Measurements from ENCODE around the gene THAP9. TPM values are rescaled to one million over a fixed set of nuclear protein-coding genes. Genes with fewer than 3 reads are reported as not detected.

Gene THAP9
- polyA plus RNA-seq, 3 donors = 1.4 to 1.9 (median 1.4) TPM

DNA sequence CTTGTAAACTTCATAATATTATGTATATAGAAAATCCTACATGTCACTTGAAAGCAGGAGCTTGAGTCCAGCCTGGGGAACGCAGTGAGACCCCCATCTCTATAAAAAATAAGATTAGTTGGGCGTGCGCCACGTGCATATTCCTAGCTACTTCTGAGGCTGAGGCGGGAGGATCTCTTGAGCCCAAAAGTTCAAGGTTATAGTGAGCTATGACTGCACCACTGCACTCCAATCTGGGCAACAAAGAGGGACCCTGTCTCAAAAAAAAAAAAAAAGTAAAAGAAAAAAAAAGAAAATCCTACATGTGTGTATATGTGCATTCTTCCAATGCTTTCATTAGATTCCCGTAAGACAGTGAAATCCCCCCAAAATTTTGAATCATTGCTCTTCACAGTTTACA, 11.2 kb upstream of the THAP9 start:
- no peak for DNase-seq
- Histone ChIP-seq H3K27me3 (ENCODE audit: control insufficient read depth in 2 of 2, insufficient read depth in 2 of 2, low read length in 2 of 2) (no peaks in the 10 kb centered on the region), H3K4me3 (replicated peaks in 1 of 3; ENCODE audit: low read depth in 2 of 3, low read length in 3 of 3) (peak overlapping the region in 2 of 3 experiments; percentile 88 to 95), H3K4me2 (replicated peaks; ENCODE audit: extremely low read depth, low read length, poor library complexity, severe bottlenecking) (peak overlapping the region; percentile 87), H4K20me1 (ENCODE audit: insufficient read depth, low read length) (peaks cover 27% of the 10 kb centered on the region), H3K9me3 (replicated peaks in 1 of 2; ENCODE audit: control insufficient read depth in 1 of 2, insufficient read depth in 1 of 2, low read length in 2 of 2) (no peaks in the 10 kb centered on the region), H2AFZ (ENCODE audit: insufficient read depth, low read depth, low read length, poor library complexity, severe bottlenecking) (no peak overlapping the region), H3K9ac (ENCODE audit: insufficient read depth, low read length, poor library complexity, severe bottlenecking) (peak overlapping the region; percentile 94), H3K27ac (ENCODE audit: low read depth in 1 of 2, low read length in 2 of 2) (peak overlapping the region in 1 of 2 donors; percentile 95), H3K36me3 (replicated peaks in 1 of 2; ENCODE audit: control insufficient read depth in 1 of 2, insufficient read depth in 2 of 2, low read length in 2 of 2) (peaks cover 6 to 15% of the 10 kb centered on the region in 2 donors), H3K79me2 (ENCODE audit: insufficient read depth, low read length) (peaks cover 76% of the 10 kb centered on the region), H3K4me1 (ENCODE audit: control insufficient read depth in 1 of 2, insufficient read depth in 2 of 2, low read length in 2 of 2) (peaks cover 17 to 26% of the 10 kb centered on the region in 2 donors)
- TF ChIP-seq CTCF (IDR thresholded peaks at IDR 0.05) = no peak
- intact Hi-C loops (cut with micrococcal nuclease) = no loop called here
- Mint-ChIP-seq H3K4me1 (peaks cover 36% of the 10 kb centered on the region), H3K27ac (peak overlapping the region in 4 of 7 donors; percentile 94 to 98 (median 96)), H3K4me3 (peak overlapping the region; percentile 89 to 95), H3K27me3 (ENCODE audit: low read depth in 3 of 3) (no peaks in the 10 kb centered on the region), H3K9me3 (no peaks in the 10 kb centered on the region), H3K36me3 (peaks cover 12 to 18% of the 10 kb centered on the region in 2 donors)
- no CpG with 5 or more reads among the region's 6 CpGs for WGBS (ENCODE audit: insufficient coverage)

DNA sequence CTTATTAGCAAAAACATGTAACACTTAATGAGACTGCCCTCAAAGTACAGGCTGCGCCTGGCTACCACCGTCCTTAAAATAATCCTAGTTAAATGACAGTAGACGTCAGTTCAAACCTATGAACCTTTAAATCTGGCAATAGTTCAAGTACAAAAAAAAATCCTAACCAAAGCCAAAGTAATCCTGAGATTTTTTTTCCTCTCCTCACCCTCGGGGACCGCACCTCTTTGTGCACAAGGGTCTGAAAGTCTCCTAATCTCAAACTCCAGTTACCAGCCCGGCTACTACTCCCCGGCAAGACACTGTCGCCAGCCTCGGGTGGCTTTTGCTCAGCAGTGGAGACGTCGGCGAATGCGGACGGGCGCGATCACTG, 10.0 kb upstream of the THAP9 start:
- Mint-ChIP-seq H3K4me3 (peak overlapping the region; percentile 89 to 95), H3K27ac (peak overlapping the region; percentile 94 to 98 (median 97)), H3K4me1 (peaks cover 35% of the 10 kb centered on the region), H3K36me3 (peaks cover 20 to 29% of the 10 kb centered on the region in 2 donors), H3K9me3 (no peaks in the 10 kb centered on the region), H3K27me3 (ENCODE audit: low read depth in 3 of 3) (no peaks in the 10 kb centered on the region)
- under 1% methylated on average over 16 of the region's 16 CpGs for WGBS (ENCODE audit: insufficient coverage)
- no peak for DNase-seq
- H3K9me3 ChIP-seq (replicated peaks in 1 of 2; ENCODE audit: control insufficient read depth in 1 of 2, insufficient read depth in 1 of 2, low read length in 2 of 2) = no peaks in the 10 kb centered on the region
- H3K27me3 ChIP-seq (ENCODE audit: control insufficient read depth in 2 of 2, insufficient read depth in 2 of 2, low read length in 2 of 2) = no peaks in the 10 kb centered on the region
- peak overlapping the region; percentile 88 to 99 (median 95) for H3K4me3 ChIP-seq (replicated peaks in 1 of 3; ENCODE audit: low read depth in 2 of 3, low read length in 3 of 3)
- peaks cover 76% of the 10 kb centered on the region for H3K79me2 ChIP-seq (ENCODE audit: insufficient read depth, low read length)
- H3K4me1 ChIP-seq (ENCODE audit: control insufficient read depth in 1 of 2, insufficient read depth in 2 of 2, low read length in 2 of 2) = peaks cover 17 to 26% of the 10 kb centered on the region in 2 donors
- peak overlapping the region; percentile 95 to 100 for H3K27ac ChIP-seq (ENCODE audit: low read depth in 1 of 2, low read length in 2 of 2)
- peak overlapping the region; percentile 94 for H3K9ac ChIP-seq (ENCODE audit: insufficient read depth, low read length, poor library complexity, severe bottlenecking)
- H3K4me2 ChIP-seq (replicated peaks; ENCODE audit: extremely low read depth, low read length, poor library complexity, severe bottlenecking) = peak overlapping the region; percentile 87
- H2AFZ ChIP-seq (ENCODE audit: insufficient read depth, low read depth, low read length, poor library complexity, severe bottlenecking) = peak overlapping the region; percentile 66
- peaks cover 17 to 28% of the 10 kb centered on the region in 2 donors for H3K36me3 ChIP-seq (replicated peaks in 1 of 2; ENCODE audit: control insufficient read depth in 1 of 2, insufficient read depth in 2 of 2, low read length in 2 of 2)
- peaks cover 18% of the 10 kb centered on the region for H4K20me1 ChIP-seq (ENCODE audit: insufficient read depth, low read length)
- intact Hi-C loops (cut with micrococcal nuclease) = loop anchor here in 1 of 2 donors (10.0 kb wide), 1 partner anchor 516 kb away; the partner anchor contains the start of gene HNRNPD
- TF ChIP-seq CTCF (IDR thresholded peaks at IDR 0.05) = no peak
